ENCODE data around the gene ANKRD1.
A peak's percentile ranks its signal among the peaks of the same experiment; 100 is the strongest.

DNA sequence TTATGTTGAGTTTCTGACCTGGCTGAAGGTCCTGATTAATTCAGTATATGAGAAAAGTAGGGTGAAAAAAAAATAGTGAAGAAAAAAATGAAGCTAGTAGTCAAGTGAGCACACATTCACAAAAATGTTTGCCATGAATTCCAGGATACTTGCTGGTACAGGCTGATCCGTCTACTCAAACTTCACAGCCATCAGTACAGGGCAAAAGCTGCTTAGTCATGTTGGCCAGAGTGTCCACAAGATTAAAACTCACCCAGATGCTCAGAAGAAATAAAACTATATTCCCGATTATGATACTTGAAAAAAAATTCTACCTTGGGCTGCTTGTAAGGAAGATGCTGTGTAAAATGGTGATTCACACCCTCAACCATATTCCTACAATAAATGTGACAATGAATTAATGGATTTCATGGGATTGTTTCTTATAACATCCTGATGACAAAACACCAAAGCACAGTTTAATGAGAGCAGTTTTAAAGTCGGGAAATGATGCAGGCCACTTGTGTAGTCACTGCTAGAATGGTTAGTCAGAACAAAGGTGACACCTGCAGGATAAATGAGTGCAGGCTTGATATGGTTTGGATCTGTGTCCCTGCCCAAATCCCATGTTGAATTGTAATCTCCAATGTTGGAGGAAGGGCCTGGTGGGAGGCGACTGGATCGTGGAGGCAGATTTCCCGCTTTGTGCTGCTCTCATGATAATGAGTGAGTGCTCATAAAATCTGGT lies 49.2 kb upstream of the ANKRD1 start:
- TF ChIP-seq, protein P1, sequence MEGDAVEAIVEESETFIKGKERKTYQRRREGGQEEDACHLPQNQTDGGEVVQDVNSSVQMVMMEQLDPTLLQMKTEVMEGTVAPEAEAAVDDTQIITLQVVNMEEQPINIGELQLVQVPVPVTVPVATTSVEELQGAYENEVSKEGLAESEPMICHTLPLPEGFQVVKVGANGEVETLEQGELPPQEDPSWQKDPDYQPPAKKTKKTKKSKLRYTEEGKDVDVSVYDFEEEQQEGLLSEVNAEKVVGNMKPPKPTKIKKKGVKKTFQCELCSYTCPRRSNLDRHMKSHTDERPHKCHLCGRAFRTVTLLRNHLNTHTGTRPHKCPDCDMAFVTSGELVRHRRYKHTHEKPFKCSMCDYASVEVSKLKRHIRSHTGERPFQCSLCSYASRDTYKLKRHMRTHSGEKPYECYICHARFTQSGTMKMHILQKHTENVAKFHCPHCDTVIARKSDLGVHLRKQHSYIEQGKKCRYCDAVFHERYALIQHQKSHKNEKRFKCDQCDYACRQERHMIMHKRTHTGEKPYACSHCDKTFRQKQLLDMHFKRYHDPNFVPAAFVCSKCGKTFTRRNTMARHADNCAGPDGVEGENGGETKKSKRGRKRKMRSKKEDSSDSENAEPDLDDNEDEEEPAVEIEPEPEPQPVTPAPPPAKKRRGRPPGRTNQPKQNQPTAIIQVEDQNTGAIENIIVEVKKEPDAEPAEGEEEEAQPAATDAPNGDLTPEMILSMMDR (IDR thresholded peaks at IDR 0.05): 0 out of 2 replicates have a peak, but pooled peaks have one; percentile 17
- TF ChIP-seq, protein P2, sequence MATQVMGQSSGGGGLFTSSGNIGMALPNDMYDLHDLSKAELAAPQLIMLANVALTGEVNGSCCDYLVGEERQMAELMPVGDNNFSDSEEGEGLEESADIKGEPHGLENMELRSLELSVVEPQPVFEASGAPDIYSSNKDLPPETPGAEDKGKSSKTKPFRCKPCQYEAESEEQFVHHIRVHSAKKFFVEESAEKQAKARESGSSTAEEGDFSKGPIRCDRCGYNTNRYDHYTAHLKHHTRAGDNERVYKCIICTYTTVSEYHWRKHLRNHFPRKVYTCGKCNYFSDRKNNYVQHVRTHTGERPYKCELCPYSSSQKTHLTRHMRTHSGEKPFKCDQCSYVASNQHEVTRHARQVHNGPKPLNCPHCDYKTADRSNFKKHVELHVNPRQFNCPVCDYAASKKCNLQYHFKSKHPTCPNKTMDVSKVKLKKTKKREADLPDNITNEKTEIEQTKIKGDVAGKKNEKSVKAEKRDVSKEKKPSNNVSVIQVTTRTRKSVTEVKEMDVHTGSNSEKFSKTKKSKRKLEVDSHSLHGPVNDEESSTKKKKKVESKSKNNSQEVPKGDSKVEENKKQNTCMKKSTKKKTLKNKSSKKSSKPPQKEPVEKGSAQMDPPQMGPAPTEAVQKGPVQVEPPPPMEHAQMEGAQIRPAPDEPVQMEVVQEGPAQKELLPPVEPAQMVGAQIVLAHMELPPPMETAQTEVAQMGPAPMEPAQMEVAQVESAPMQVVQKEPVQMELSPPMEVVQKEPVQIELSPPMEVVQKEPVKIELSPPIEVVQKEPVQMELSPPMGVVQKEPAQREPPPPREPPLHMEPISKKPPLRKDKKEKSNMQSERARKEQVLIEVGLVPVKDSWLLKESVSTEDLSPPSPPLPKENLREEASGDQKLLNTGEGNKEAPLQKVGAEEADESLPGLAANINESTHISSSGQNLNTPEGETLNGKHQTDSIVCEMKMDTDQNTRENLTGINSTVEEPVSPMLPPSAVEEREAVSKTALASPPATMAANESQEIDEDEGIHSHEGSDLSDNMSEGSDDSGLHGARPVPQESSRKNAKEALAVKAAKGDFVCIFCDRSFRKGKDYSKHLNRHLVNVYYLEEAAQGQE (IDR thresholded peaks at IDR 0.05; ENCODE audit: insufficient read depth in 1 of 2, low read depth in 2 of 2, low read length in 1 of 2): no peak

Measured in Panc1 (cell line).